GM20431 (cell line): Measurements from ENCODE around the gene PRMT2.

Source experiments
- in situ Hi-C: fragments of 300-500 bp; cut with MseI, MboI; formaldehyde crosslinking; loops from one replicate; pipeline ENCODE4 v1.15.0; 2020; ENCODE audit warnings: low sequenced_read_pairs; ENCODE audit not compliant: unreplicated experiment

The PRMT2 gene

GRCh38 chr21:46635324-46636180, at the start of gene PRMT2:
Gene PRMT2, plus strand, starts transcription at chr21:46635674. Its CDS starts 1,278 bp downstream, at chr21:46636952.
- in situ Hi-C loops = no loop called here

GRCh38 chr21:46594276-46594675, 41.2 kb upstream of the PRMT2 start:
- in situ Hi-C loops = no loop called here

- in situ Hi-C loops = no loop called here
These were observed 39.3 kb upstream of the PRMT2 start for GRCh38 chr21:46596201-46596600.

- in situ Hi-C loops = no loop called here
These were observed 38.4 kb upstream of the PRMT2 start for GRCh38 chr21:46597031-46597430.

GRCh38 chr21:46597896-46598343, 37.6 kb upstream of the PRMT2 start:
- in situ Hi-C loops = no loop called here

GRCh38 chr21:46598581-46599572, 36.6 kb upstream of the PRMT2 start:
- in situ Hi-C loops = no loop called here

- in situ Hi-C loops = no loop called here
These were observed 35.2 kb upstream of the PRMT2 start for GRCh38 chr21:46600305-46600704.

- in situ Hi-C loops = no loop called here
These were observed 34.5 kb upstream of the PRMT2 start for GRCh38 chr21:46600978-46601377.

- in situ Hi-C loops = no loop called here
These were observed 32.2 kb upstream of the PRMT2 start for GRCh38 chr21:46603228-46603627.

- in situ Hi-C loops = no loop called here
These were observed 31.0 kb upstream of the PRMT2 start for GRCh38 chr21:46604329-46604974.

GRCh38 chr21:46604975-46605766, 30.3 kb upstream of the PRMT2 start, which contains the start of gene S100B:
Gene S100B, minus strand, starts transcription at chr21:46605082. Its CDS starts 2,667 bp downstream, at chr21:46602415.
- in situ Hi-C loops = no loop called here

- in situ Hi-C loops = no loop called here
These were observed 29.6 kb upstream of the PRMT2 start for GRCh38 chr21:46605767-46606426.

- in situ Hi-C loops = no loop called here
These were observed 29.1 kb upstream of the PRMT2 start for GRCh38 chr21:46606427-46606813.

- in situ Hi-C loops = no loop called here
These were observed 27.8 kb upstream of the PRMT2 start for GRCh38 chr21:46607636-46608035.

- in situ Hi-C loops = no loop called here
These were observed 26.8 kb upstream of the PRMT2 start for GRCh38 chr21:46608672-46609111.

GRCh38 chr21:46610018-46610701, 25.3 kb upstream of the PRMT2 start:
- in situ Hi-C loops = no loop called here

- in situ Hi-C loops = no loop called here
These were observed 22.1 kb upstream of the PRMT2 start for GRCh38 chr21:46613391-46613790.

- in situ Hi-C loops = no loop called here
These were observed 19.4 kb upstream of the PRMT2 start for GRCh38 chr21:46616050-46616449.
